ENCODE data around the gene ZNF284.

- TF ChIP-seq EZH2 (IDR thresholded peaks at IDR 0.05; ENCODE audit: low read length) (no peak), CTCF (optimal IDR thresholded peaks at IDR 0.05 in 1 of 3, IDR thresholded peaks at IDR 0.05 in 1 of 3, conservative IDR thresholded peaks at IDR 0.05 in 1 of 3; ENCODE audit: extremely low read depth in 1 of 3, insufficient read depth in 2 of 3, low read length in 3 of 3) (no peak)
These were observed 60.0 kb downstream of the ZNF284 start for GRCh38 chr19:44131955-44132354.

All from keratinocyte (primary cell).